ENCODE results near the gene FUT6.

The FUT6 gene

DNA sequence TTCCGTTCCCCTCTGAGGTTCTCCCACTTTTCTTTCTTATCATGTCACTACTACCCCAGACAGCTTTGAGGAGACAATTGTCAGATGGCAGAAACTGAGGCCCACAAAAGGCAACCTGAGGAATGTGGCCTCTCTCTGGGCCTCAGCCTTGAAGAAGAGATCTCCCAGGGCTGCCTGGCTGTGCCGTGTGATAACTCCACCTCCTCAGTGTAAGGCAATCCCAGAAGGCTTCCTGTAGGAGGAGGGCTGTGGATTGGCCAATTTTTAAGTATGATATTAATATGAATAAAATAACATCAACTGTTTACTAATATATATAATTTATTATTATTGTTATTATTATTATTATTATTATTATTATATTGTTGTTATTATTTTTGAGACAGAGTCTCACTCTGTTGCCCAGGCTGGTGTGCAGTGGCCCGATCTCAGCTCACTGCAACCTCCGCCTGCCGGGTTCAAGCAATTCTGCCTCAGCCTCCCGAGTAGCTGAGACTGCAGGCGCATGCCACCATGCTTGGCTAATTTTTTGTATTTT, 44.1 kb downstream of the FUT6 start:
- TF ChIP-seq TCF4 (CRISPR knock-in tag; IDR thresholded peaks at IDR 0.05; ENCODE audit: borderline replicate concordance) (no peak), ESRRG (CRISPR knock-in tag; IDR thresholded peaks at IDR 0.05) (no peak), ZFP30 (CRISPR knock-in tag; IDR thresholded peaks at IDR 0.05) (no peak)
- TF ChIP-seq, protein P1, sequence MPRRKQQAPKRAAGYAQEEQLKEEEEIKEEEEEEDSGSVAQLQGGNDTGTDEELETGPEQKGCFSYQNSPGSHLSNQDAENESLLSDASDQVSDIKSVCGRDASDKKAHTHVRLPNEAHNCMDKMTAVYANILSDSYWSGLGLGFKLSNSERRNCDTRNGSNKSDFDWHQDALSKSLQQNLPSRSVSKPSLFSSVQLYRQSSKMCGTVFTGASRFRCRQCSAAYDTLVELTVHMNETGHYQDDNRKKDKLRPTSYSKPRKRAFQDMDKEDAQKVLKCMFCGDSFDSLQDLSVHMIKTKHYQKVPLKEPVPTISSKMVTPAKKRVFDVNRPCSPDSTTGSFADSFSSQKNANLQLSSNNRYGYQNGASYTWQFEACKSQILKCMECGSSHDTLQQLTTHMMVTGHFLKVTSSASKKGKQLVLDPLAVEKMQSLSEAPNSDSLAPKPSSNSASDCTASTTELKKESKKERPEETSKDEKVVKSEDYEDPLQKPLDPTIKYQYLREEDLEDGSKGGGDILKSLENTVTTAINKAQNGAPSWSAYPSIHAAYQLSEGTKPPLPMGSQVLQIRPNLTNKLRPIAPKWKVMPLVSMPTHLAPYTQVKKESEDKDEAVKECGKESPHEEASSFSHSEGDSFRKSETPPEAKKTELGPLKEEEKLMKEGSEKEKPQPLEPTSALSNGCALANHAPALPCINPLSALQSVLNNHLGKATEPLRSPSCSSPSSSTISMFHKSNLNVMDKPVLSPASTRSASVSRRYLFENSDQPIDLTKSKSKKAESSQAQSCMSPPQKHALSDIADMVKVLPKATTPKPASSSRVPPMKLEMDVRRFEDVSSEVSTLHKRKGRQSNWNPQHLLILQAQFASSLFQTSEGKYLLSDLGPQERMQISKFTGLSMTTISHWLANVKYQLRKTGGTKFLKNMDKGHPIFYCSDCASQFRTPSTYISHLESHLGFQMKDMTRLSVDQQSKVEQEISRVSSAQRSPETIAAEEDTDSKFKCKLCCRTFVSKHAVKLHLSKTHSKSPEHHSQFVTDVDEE (CRISPR knock-in tag; IDR thresholded peaks at IDR 0.05), result no peak
- TF ChIP-seq, protein P2, sequence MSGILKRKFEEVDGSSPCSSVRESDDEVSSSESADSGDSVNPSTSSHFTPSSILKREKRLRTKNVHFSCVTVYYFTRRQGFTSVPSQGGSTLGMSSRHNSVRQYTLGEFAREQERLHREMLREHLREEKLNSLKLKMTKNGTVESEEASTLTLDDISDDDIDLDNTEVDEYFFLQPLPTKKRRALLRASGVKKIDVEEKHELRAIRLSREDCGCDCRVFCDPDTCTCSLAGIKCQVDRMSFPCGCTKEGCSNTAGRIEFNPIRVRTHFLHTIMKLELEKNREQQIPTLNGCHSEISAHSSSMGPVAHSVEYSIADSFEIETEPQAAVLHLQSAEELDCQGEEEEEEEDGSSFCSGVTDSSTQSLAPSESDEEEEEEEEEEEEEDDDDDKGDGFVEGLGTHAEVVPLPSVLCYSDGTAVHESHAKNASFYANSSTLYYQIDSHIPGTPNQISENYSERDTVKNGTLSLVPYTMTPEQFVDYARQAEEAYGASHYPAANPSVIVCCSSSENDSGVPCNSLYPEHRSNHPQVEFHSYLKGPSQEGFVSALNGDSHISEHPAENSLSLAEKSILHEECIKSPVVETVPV (CRISPR knock-in tag; IDR thresholded peaks at IDR 0.05), result no peak

DNA sequence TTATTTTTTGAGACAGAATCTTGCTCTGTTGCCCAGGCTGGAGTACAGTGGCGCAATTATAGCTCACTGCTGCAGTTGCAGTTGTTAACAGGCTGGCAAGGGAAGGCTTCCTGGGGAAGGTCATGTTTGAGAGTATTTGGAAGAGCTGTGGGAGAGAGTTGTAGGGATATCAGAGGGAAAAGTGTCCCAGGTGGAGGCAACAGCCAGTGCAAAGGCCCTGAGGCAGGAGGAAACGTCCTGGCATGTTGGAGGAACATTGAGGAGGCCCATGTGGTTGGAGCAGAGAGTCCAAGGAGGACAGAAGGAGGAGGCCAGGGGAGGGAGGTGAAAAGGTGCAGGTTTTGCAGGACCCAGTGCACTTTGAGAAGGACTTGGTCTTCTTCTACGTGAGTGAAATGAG, 46.3 kb downstream of the FUT6 start:
- no peak for ATAC-seq
- TF ChIP-seq, protein P2 (CRISPR knock-in tag; IDR thresholded peaks at IDR 0.05), result no peak
- no peak for TF ChIP-seq ZNF565 (CRISPR knock-in tag; conservative IDR thresholded peaks at IDR 0.05; ENCODE audit: low read depth)
- no peak for TF ChIP-seq PPARA (CRISPR knock-in tag; IDR thresholded peaks at IDR 0.05; ENCODE audit: borderline replicate concordance)
- TF ChIP-seq, protein P3, sequence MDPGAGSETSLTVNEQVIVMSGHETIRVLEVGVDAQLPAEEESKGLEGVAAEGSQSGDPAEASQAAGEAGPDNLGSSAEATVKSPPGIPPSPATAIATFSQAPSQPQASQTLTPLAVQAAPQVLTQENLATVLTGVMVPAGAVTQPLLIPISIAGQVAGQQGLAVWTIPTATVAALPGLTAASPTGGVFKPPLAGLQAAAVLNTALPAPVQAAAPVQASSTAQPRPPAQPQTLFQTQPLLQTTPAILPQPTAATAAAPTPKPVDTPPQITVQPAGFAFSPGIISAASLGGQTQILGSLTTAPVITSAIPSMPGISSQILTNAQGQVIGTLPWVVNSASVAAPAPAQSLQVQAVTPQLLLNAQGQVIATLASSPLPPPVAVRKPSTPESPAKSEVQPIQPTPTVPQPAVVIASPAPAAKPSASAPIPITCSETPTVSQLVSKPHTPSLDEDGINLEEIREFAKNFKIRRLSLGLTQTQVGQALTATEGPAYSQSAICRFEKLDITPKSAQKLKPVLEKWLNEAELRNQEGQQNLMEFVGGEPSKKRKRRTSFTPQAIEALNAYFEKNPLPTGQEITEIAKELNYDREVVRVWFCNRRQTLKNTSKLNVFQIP (CRISPR knock-in tag; IDR thresholded peaks at IDR 0.05; ENCODE audit: borderline replicate concordance, low read depth), result no peak
- no peak for TF ChIP-seq TCF4 (CRISPR knock-in tag; IDR thresholded peaks at IDR 0.05; ENCODE audit: borderline replicate concordance)

More for the DNA sequence above, 44.1 kb downstream of the FUT6 start:
- ATAC-seq, result no peak

DNA sequence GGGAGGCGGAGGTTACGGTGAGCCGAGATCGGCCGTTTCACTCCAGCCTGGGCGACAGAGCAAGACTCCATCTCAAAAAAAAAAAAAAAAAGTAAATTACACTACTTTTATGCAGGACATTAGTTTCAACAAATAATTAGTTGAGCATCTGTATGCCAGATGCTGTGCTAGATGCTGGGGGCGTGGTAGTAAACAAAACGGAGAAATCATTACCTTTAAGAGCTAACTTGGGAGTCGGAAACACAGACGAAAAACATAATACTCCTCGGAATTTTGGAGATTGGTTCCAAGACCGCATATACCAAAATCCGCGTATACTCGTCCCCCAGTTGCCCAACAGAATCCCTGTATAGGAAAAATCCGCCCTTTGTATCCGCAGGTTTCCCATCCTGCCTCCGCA, 47.3 kb downstream of the FUT6 start:
- TF ChIP-seq BACH2 (CRISPR knock-in tag; IDR thresholded peaks at IDR 0.05; ENCODE audit: borderline replicate concordance), result no peak
- TF ChIP-seq, protein P4, sequence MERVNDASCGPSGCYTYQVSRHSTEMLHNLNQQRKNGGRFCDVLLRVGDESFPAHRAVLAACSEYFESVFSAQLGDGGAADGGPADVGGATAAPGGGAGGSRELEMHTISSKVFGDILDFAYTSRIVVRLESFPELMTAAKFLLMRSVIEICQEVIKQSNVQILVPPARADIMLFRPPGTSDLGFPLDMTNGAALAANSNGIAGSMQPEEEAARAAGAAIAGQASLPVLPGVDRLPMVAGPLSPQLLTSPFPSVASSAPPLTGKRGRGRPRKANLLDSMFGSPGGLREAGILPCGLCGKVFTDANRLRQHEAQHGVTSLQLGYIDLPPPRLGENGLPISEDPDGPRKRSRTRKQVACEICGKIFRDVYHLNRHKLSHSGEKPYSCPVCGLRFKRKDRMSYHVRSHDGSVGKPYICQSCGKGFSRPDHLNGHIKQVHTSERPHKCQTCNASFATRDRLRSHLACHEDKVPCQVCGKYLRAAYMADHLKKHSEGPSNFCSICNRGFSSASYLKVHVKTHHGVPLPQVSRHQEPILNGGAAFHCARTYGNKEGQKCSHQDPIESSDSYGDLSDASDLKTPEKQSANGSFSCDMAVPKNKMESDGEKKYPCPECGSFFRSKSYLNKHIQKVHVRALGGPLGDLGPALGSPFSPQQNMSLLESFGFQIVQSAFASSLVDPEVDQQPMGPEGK (CRISPR knock-in tag; IDR thresholded peaks at IDR 0.05; ENCODE audit: borderline replicate concordance), result no peak
- no peak for TF ChIP-seq SNAI2 (CRISPR knock-in tag; IDR thresholded peaks at IDR 0.05)
- TF ChIP-seq, protein P1 (CRISPR knock-in tag; IDR thresholded peaks at IDR 0.05), result no peak
- no peak for TF ChIP-seq GLIS3 (CRISPR knock-in tag; IDR thresholded peaks at IDR 0.05)
- TF ChIP-seq ESRRG (CRISPR knock-in tag; IDR thresholded peaks at IDR 0.05), result no peak
- TF ChIP-seq, protein P2 (CRISPR knock-in tag; IDR thresholded peaks at IDR 0.05), result no peak
- no peak for TF ChIP-seq ZNF565 (CRISPR knock-in tag; conservative IDR thresholded peaks at IDR 0.05; ENCODE audit: low read depth)
- TF ChIP-seq ISL1 (CRISPR knock-in tag; IDR thresholded peaks at IDR 0.05), result no peak
- TF ChIP-seq ZNF8 (CRISPR knock-in tag; IDR thresholded peaks at IDR 0.05), result no peak
- TF ChIP-seq PPARA (CRISPR knock-in tag; IDR thresholded peaks at IDR 0.05; ENCODE audit: borderline replicate concordance), result no peak
- ATAC-seq, result no peak
